T-helper 2 cell treated with Interferon-gamma antibody and Interleukin-4, amounts not matched to agents 5 μg/mL and 100 μg/mL, for 36 hours (primary cell): ENCODE measurements around the gene DMAC2.
"Not testable (repeated sequence)": the region's sequence is repeated elsewhere in the genome, so short reads cannot be mapped to it uniquely, and the experiment has no call there.

Source experiments
- DNase-seq: peaks from one replicate; pipeline ENCODE4 v3.0.0; 2021; ENCODE audit warnings: low spot score
- H3K27ac Mint-ChIP-seq: one replicate; pipeline ENCODE4 v1.8.0; 2021; ENCODE audit warnings: mild to moderate bottlenecking, mixed read lengths
- H3K27me3 Mint-ChIP-seq: one replicate; pipeline ENCODE4 v1.8.0; 2021; ENCODE audit warnings: low read depth, mixed read lengths
- H3K36me3 Mint-ChIP-seq: one replicate; pipeline ENCODE4 v1.8.0; 2021; ENCODE audit warnings: low read depth, mixed read lengths
- H3K4me1 Mint-ChIP-seq: one replicate; pipeline ENCODE4 v1.8.0; 2021; ENCODE audit warnings: low read depth, mixed read lengths
- H3K4me3 Mint-ChIP-seq: one replicate; pipeline ENCODE4 v1.8.0; 2022; ENCODE audit warnings: mild to moderate bottlenecking, moderate library complexity, mixed read lengths
- H3K9me3 Mint-ChIP-seq: one replicate; pipeline ENCODE4 v1.8.0; 2021; ENCODE audit warnings: mixed read lengths

DMAC2 gene

GRCh38 chr19:41439441-41440222 is at the start of gene DMAC2:
TSS of gene DMAC2 (minus strand) at chr19:41439912. CDS start at chr19:41439899, 13 bp downstream.
- H3K36me3 Mint-ChIP-seq, result peaks cover 6% of the 10 kb centered on the region
- peak within 1 kb of the TSS; percentile 46 for H3K27ac Mint-ChIP-seq
- H3K27me3 Mint-ChIP-seq, result peaks cover 7% of the 10 kb centered on the region
- peak; percentile 97 for DNase-seq
- H3K9me3 Mint-ChIP-seq, result no peaks in the 10 kb centered on the region
- H3K4me3 Mint-ChIP-seq, result no peak within 1 kb of the TSS
- peaks cover 27% of the 10 kb centered on the region for H3K4me1 Mint-ChIP-seq

GRCh38 chr19:41486953-41487352 is 47.2 kb upstream of the DMAC2 start:
- H3K36me3 Mint-ChIP-seq, DNase-seq, H3K27ac Mint-ChIP-seq, H3K9me3 Mint-ChIP-seq, H3K4me1 Mint-ChIP-seq, H3K4me3 Mint-ChIP-seq: not testable (repeated sequence)
- peaks cover 34% of the 10 kb centered on the region for H3K27me3 Mint-ChIP-seq

- no peaks in the 10 kb centered on the region for H3K9me3 Mint-ChIP-seq
- H3K27me3 Mint-ChIP-seq, result peaks cover 31% of the 10 kb centered on the region
- DNase-seq, result no peak
- H3K27ac Mint-ChIP-seq, result no peak overlapping the region
- H3K4me1 Mint-ChIP-seq, result no peaks in the 10 kb centered on the region
- H3K36me3 Mint-ChIP-seq, result no peaks in the 10 kb centered on the region
- H3K4me3 Mint-ChIP-seq, result no peak overlapping the region
These were observed 45.1 kb upstream of the DMAC2 start for GRCh38 chr19:41484822-41485221.

- peaks cover 26% of the 10 kb centered on the region for H3K27me3 Mint-ChIP-seq
- no peaks in the 10 kb centered on the region for H3K9me3 Mint-ChIP-seq
- H3K4me3 Mint-ChIP-seq, result no peak overlapping the region
- no peaks in the 10 kb centered on the region for H3K36me3 Mint-ChIP-seq
- no peaks in the 10 kb centered on the region for H3K4me1 Mint-ChIP-seq
- no peak overlapping the region for H3K27ac Mint-ChIP-seq
- no peak for DNase-seq
These were observed 40.6 kb upstream of the DMAC2 start for GRCh38 chr19:41480336-41480735.

GRCh38 chr19:41479757-41480191 is 40.1 kb upstream of the DMAC2 start:
- peaks cover 23% of the 10 kb centered on the region for H3K27me3 Mint-ChIP-seq
- H3K27ac Mint-ChIP-seq, result no peak overlapping the region
- H3K36me3 Mint-ChIP-seq, result no peaks in the 10 kb centered on the region
- H3K4me1 Mint-ChIP-seq, result no peaks in the 10 kb centered on the region
- H3K9me3 Mint-ChIP-seq, result no peaks in the 10 kb centered on the region
- H3K4me3 Mint-ChIP-seq, result no peak overlapping the region
- DNase-seq, result no peak

GRCh38 chr19:41478875-41479756 is 39.4 kb upstream of the DMAC2 start:
- Mint-ChIP-seq H3K4me1 (no peaks in the 10 kb centered on the region), H3K27ac (no peak overlapping the region), H3K9me3 (no peaks in the 10 kb centered on the region), H3K36me3 (no peaks in the 10 kb centered on the region), H3K4me3 (no peak overlapping the region), H3K27me3 (peaks cover 21% of the 10 kb centered on the region)
- DNase-seq, result no peak

GRCh38 chr19:41478171-41478570 is 38.5 kb upstream of the DMAC2 start:
- peaks cover 19% of the 10 kb centered on the region for H3K27me3 Mint-ChIP-seq
- no peak overlapping the region for H3K27ac Mint-ChIP-seq
- no peaks in the 10 kb centered on the region for H3K9me3 Mint-ChIP-seq
- no peaks in the 10 kb centered on the region for H3K36me3 Mint-ChIP-seq
- DNase-seq, result no peak
- H3K4me3 Mint-ChIP-seq, result no peak overlapping the region
- no peaks in the 10 kb centered on the region for H3K4me1 Mint-ChIP-seq

GRCh38 chr19:41476583-41476982 is 36.9 kb upstream of the DMAC2 start:
- no peak overlapping the region for H3K27ac Mint-ChIP-seq
- no peaks in the 10 kb centered on the region for H3K36me3 Mint-ChIP-seq
- H3K27me3 Mint-ChIP-seq, result peaks cover 27% of the 10 kb centered on the region
- no peaks in the 10 kb centered on the region for H3K9me3 Mint-ChIP-seq
- H3K4me3 Mint-ChIP-seq, result no peak overlapping the region
- DNase-seq, result no peak
- H3K4me1 Mint-ChIP-seq, result no peaks in the 10 kb centered on the region

GRCh38 chr19:41463257-41464256 is 23.8 kb upstream of the DMAC2 start:
- H3K4me3 Mint-ChIP-seq, result peak overlapping the region; percentile 15
- peak overlapping the region; percentile 82 for H3K27ac Mint-ChIP-seq
- H3K27me3 Mint-ChIP-seq, result peaks cover 34% of the 10 kb centered on the region
- not testable (repeated sequence) for DNase-seq, H3K9me3 Mint-ChIP-seq, H3K36me3 Mint-ChIP-seq
- H3K4me1 Mint-ChIP-seq, result peaks cover 17% of the 10 kb centered on the region

- peaks cover 28% of the 10 kb centered on the region for H3K4me1 Mint-ChIP-seq
- H3K27me3 Mint-ChIP-seq, result peaks cover 31% of the 10 kb centered on the region
- H3K27ac Mint-ChIP-seq, result peak overlapping the region; percentile 27
- no peak overlapping the region for H3K4me3 Mint-ChIP-seq
- no peak for DNase-seq
- peaks cover under 1% of the 10 kb centered on the region for H3K36me3 Mint-ChIP-seq
- H3K9me3 Mint-ChIP-seq, result no peaks in the 10 kb centered on the region
These were observed 22.8 kb upstream of the DMAC2 start for GRCh38 chr19:41462497-41462896.

- peaks cover 19% of the 10 kb centered on the region for H3K27me3 Mint-ChIP-seq
These were observed 17.5 kb upstream of the DMAC2 start for GRCh38 chr19:41457241-41457640.

GRCh38 chr19:41456342-41456918 is 16.7 kb upstream of the DMAC2 start:
- H3K4me3 Mint-ChIP-seq, result peak overlapping the region; percentile 78
- peaks cover 19% of the 10 kb centered on the region for H3K27me3 Mint-ChIP-seq
- H3K4me1 Mint-ChIP-seq, result peaks cover 38% of the 10 kb centered on the region
- peaks cover 5% of the 10 kb centered on the region for H3K36me3 Mint-ChIP-seq
- no peaks in the 10 kb centered on the region for H3K9me3 Mint-ChIP-seq
- DNase-seq, result no peak
- peak overlapping the region; percentile 92 for H3K27ac Mint-ChIP-seq

More at GRCh38 chr19:41457241-41457640, 17.5 kb upstream of the DMAC2 start:
- Mint-ChIP-seq H3K27ac (peak overlapping the region; percentile 92), H3K36me3 (peaks cover 5% of the 10 kb centered on the region), H3K4me1 (peaks cover 40% of the 10 kb centered on the region), H3K9me3 (no peaks in the 10 kb centered on the region), H3K4me3 (peak overlapping the region; percentile 78)
- peak; percentile 17 for DNase-seq

- peak overlapping the region; percentile 26 for H3K4me3 Mint-ChIP-seq
- peaks cover 5% of the 10 kb centered on the region for H3K36me3 Mint-ChIP-seq
- no peak for DNase-seq
- H3K4me1 Mint-ChIP-seq, result peaks cover 38% of the 10 kb centered on the region
- peaks cover 15% of the 10 kb centered on the region for H3K27me3 Mint-ChIP-seq
- H3K27ac Mint-ChIP-seq, result no peak overlapping the region
- H3K9me3 Mint-ChIP-seq, result no peaks in the 10 kb centered on the region
These were observed 16.2 kb upstream of the DMAC2 start for GRCh38 chr19:41455936-41456335.
